Fibroblast of lung (primary cell): ENCODE results near the gene CD248. TPM values are rescaled to one million over a fixed set of nuclear protein-coding genes. Genes with fewer than 3 reads are reported as not detected.

ENCODE experiments used
- DNase-seq, 2 donors: peaks; one replicate each; pipeline versions ENCODE4 v3.0.0 to v3.0.0-alpha.2; 2010; ENCODE audit warnings: low read depth in 2 of 2
- H2AFZ ChIP-seq: 2 replicates; pipeline ENCODE4 v1.5.1; 2012; ENCODE audit warnings: low read length, control low read depth, inconsistent platforms
- H3K27ac ChIP-seq: 2 replicates; pipeline ENCODE4 v1.5.1; 2011; ENCODE audit warnings: low read length, control low read depth; ENCODE audit not compliant: insufficient read depth
- H3K27me3 ChIP-seq: 2 replicates; pipeline ENCODE4 v1.5.1; 2011; ENCODE audit warnings: mild to moderate bottlenecking, low read length; ENCODE audit not compliant: control insufficient read depth, insufficient read depth
- H3K36me3 ChIP-seq: 2 replicates; pipeline ENCODE4 v1.5.1; 2011; ENCODE audit warnings: low read length; ENCODE audit not compliant: control insufficient read depth, insufficient read depth
- H3K4me1 ChIP-seq: 2 replicates; pipeline ENCODE4 v1.5.1; 2011; ENCODE audit warnings: low read length; ENCODE audit not compliant: control insufficient read depth, insufficient read depth; ENCODE audit errors: extremely low read depth
- H3K4me2 ChIP-seq: 2 replicates; pipeline ENCODE4 v1.5.1; 2011; ENCODE audit warnings: low read length, control low read depth; ENCODE audit not compliant: insufficient read depth; ENCODE audit errors: extremely low read depth
- H3K4me3 ChIP-seq, 4 experiments: fragments of 200-600 bp in 1 of 4; sonication (generic) in 1 of 4; replicated peaks in 1 of 4; 2 replicates each; pipeline ENCODE4 v1.5.1; 2011 to 2016; ENCODE audit warnings: low read length in 4 of 4, low read depth in 3 of 4, mild to moderate bottlenecking in 3 of 4, control low read depth in 2 of 4, inconsistent platforms in 1 of 4, mixed read lengths in 1 of 4; ENCODE audit not compliant: insufficient read depth in 1 of 4; ENCODE audit errors: control extremely low read depth in 1 of 4
- H3K79me2 ChIP-seq: 2 replicates; pipeline ENCODE4 v1.5.1; 2012; ENCODE audit warnings: mild to moderate bottlenecking, low read length, inconsistent platforms; ENCODE audit not compliant: control insufficient read depth, insufficient read depth
- H3K9ac ChIP-seq: 2 replicates; pipeline ENCODE4 v1.5.1; 2011; ENCODE audit warnings: mild to moderate bottlenecking, low read length, control low read depth; ENCODE audit not compliant: insufficient read depth
- H3K9me3 ChIP-seq: 2 replicates; pipeline ENCODE4 v1.5.1; 2012; ENCODE audit warnings: low read depth, low read length; ENCODE audit not compliant: control insufficient read depth, insufficient read depth
- H4K20me1 ChIP-seq: 2 replicates; pipeline ENCODE4 v1.5.1; 2011; ENCODE audit warnings: low read length; ENCODE audit not compliant: control insufficient read depth, insufficient read depth; ENCODE audit errors: extremely low read depth
- EZH2 ChIP-seq: IDR thresholded peaks from 2 replicates; pipeline ENCODE4 v1.5.1; 2012; ENCODE audit warnings: low read length, control low read depth, mild to moderate bottlenecking; ENCODE audit errors: missing control alignments
- polyA plus RNA-seq, 2 donors: library from polyadenylated mRNA; depleted of rRNA in 1 of 2; stranded (reverse) in 1 of 2; unstranded in 1 of 2; fragments of >200 nt; gene quantifications; 2 replicates each; pipeline ENCODE4 v1.2.1, GENCODE V29; 2011 to 2012; ENCODE audit warnings: missing spikeins in 1 of 2
- total RNA-seq: library from RNA; depleted of rRNA; stranded (reverse); fragments of >200 nt; gene quantifications from 2 replicates; pipeline ENCODE4 v1.2.1, GENCODE V29; 2014
- TF ChIP-seq, protein P1 (sequence below), 2 donors: IDR thresholded peaks in 1 of 2; conservative IDR thresholded peaks in 1 of 2; 1 replicate in 1 of 2; 2 replicates in 1 of 2; pipeline ENCODE4 v1.5.1; 2011 to 2012; ENCODE audit warnings: low read length in 2 of 2, control low read depth in 1 of 2, inconsistent platforms in 1 of 2, low read depth in 1 of 2, mild to moderate bottlenecking in 1 of 2

Gene CD248
- total and polyA plus RNA-seq, 2 donors (not counting 1 experiment from before 2014, with no cell fraction given) = 95.6 to 132 TPM

DNA sequence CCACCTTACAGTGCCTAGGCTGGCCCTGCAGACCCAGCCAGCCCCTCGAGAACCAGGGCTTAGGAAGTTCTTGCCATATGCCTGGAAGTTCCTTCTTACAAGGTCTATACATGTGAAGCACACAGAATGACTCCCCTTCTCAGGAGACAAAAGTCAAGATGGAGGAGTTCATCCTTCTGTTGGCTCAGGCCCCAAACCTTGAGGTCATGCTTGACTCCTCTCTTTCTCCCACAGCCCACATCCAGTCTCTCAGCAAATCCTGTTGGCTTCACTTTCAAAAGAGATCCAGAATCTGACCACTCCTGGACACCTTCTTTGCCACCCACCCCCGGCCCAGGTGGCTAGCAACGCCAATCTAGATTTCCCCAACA lies 1.7 kb upstream of the CD248 start:
- Histone ChIP-seq H4K20me1 (no peaks in the 10 kb centered on the region), H3K27ac (peak overlapping the region; percentile 84), H3K4me3 (no peak overlapping the region), H3K79me2 (peaks cover 32% of the 10 kb centered on the region), H3K9me3 (no peaks in the 10 kb centered on the region), H3K36me3 (peaks cover 7% of the 10 kb centered on the region), H3K9ac (no peak overlapping the region), H3K27me3 (no peaks in the 10 kb centered on the region), H2AFZ (no peak overlapping the region), H3K4me2 (no peak overlapping the region), H3K4me1 (peaks cover 25% of the 10 kb centered on the region)
- DNase-seq = peak in 1 of 2 donors; percentile 19
- TF ChIP-seq, protein P1, sequence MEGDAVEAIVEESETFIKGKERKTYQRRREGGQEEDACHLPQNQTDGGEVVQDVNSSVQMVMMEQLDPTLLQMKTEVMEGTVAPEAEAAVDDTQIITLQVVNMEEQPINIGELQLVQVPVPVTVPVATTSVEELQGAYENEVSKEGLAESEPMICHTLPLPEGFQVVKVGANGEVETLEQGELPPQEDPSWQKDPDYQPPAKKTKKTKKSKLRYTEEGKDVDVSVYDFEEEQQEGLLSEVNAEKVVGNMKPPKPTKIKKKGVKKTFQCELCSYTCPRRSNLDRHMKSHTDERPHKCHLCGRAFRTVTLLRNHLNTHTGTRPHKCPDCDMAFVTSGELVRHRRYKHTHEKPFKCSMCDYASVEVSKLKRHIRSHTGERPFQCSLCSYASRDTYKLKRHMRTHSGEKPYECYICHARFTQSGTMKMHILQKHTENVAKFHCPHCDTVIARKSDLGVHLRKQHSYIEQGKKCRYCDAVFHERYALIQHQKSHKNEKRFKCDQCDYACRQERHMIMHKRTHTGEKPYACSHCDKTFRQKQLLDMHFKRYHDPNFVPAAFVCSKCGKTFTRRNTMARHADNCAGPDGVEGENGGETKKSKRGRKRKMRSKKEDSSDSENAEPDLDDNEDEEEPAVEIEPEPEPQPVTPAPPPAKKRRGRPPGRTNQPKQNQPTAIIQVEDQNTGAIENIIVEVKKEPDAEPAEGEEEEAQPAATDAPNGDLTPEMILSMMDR (conservative IDR thresholded peaks at IDR 0.05 in 1 of 2, IDR thresholded peaks at IDR 0.05 in 1 of 2; ENCODE audit: low read depth in 1 of 2, low read length in 2 of 2) = no peak
- no peak for TF ChIP-seq EZH2

DNA sequence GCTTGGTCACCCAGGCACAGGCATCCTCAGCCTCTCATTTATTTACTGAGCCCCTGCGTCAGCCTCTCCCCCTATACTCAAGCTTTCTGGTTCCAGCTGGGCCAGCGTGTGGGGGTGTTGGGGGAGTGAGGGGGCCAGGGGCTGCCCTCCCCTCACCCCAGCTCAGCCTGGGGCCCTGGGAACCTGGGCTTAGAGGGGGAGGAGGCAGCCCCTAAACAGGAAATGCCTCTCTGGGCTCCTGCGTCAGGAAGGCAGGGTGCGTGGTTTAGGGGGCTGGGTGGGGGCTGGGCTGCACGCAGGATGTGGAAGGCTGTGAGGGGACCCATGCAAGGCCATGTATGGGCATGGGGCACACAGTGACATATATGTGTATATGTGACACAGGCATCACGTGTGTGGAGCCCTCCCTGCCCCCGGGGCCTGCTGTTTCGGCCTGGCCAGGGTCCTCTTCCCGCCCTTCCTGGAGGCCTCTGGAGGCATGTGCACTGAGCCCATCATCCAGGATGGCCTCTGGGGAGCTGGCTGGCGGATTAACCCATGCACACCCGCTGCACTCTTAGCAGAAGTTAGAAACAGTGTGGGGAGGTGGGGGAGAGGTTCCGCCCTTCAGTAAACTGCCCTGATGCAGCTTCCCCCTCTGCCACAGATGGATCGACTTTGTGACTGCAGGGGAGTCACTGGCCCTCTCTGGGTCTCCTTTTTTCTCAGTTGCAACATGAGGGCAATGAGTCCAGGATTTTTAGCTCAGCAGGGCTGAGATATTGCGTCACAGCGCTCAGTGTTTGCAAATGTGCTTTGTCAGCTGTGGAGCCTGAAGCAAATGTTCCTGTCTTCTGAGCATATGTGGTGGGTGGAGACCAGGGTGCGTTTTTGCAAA lies 1.1 kb upstream of the CD248 start:
- H3K4me3 ChIP-seq = peak overlapping the region in 1 of 4 experiments; percentile 90
- H3K27ac ChIP-seq = peak overlapping the region; percentile 84
- no peaks in the 10 kb centered on the region for H3K9me3 ChIP-seq
- no peaks in the 10 kb centered on the region for H4K20me1 ChIP-seq
- no peaks in the 10 kb centered on the region for H3K27me3 ChIP-seq
- peak overlapping the region; percentile 55 for H3K9ac ChIP-seq
- peaks cover 24% of the 10 kb centered on the region for H3K4me1 ChIP-seq
- peak overlapping the region; percentile 17 for H3K4me2 ChIP-seq
- no peak overlapping the region for H2AFZ ChIP-seq
- H3K79me2 ChIP-seq = peaks cover 33% of the 10 kb centered on the region
- H3K36me3 ChIP-seq = peaks cover 7% of the 10 kb centered on the region
- peak; percentile 48 to 98 for DNase-seq
- TF ChIP-seq, protein P1 (conservative IDR thresholded peaks at IDR 0.05 in 1 of 2, IDR thresholded peaks at IDR 0.05 in 1 of 2; ENCODE audit: low read depth in 1 of 2, low read length in 2 of 2) = no peak
- no peak for TF ChIP-seq EZH2

DNA sequence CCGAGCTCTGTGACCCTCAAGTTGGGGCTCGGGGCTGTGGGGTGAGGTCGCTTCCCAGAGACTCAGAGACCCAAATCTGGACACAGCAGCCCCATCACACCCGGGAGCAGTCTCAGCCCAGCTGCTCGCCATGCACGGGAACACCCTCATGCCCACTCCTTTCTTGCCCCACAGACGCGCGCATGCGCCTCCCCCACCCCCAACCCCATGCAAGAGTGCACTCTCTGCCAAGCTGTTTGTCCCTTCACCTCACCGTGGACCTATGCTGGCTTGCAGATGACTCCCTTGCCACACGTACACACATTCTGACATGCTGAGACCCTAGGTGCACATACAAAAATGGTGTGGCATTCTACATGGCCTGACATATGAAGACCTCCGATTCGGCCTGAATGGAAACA lies 478 bp upstream of the CD248 start:
- no peaks in the 10 kb centered on the region for H3K9me3 ChIP-seq
- TF ChIP-seq, protein P1 (conservative IDR thresholded peaks at IDR 0.05 in 1 of 2, IDR thresholded peaks at IDR 0.05 in 1 of 2; ENCODE audit: low read depth in 1 of 2, low read length in 2 of 2) = no peak
- peaks cover 20% of the 10 kb centered on the region for H3K4me1 ChIP-seq
- H4K20me1 ChIP-seq = no peaks in the 10 kb centered on the region
- H3K9ac ChIP-seq = peak overlapping the region; percentile 35
- peak; percentile 20 to 81 for DNase-seq
- peak overlapping the region in 1 of 4 experiments; percentile 90 for H3K4me3 ChIP-seq
- H3K4me2 ChIP-seq = peak overlapping the region; percentile 66
- no peaks in the 10 kb centered on the region for H3K27me3 ChIP-seq
- H3K36me3 ChIP-seq = peaks cover 7% of the 10 kb centered on the region
- H2AFZ ChIP-seq = no peak overlapping the region
- H3K79me2 ChIP-seq = peaks cover 33% of the 10 kb centered on the region
- peak overlapping the region; percentile 84 for H3K27ac ChIP-seq
